Brain microvascular endothelial cell (primary cell): ENCODE measurements around the gene FABP2.
"Not testable (repeated sequence)": the region's sequence is repeated elsewhere in the genome, so short reads cannot be mapped to it uniquely, and the experiment has no call there.

Source experiments
- DNase-seq: peaks from one replicate; pipeline ENCODE4 v3.0.0-alpha.2; 2020
- H3K27ac ChIP-seq: fragments of 250-450 bp; sonication (Bioruptor Pico); 2 replicates; pipeline ENCODE4 v1.5.1; 2020; ENCODE audit warnings: mild to moderate bottlenecking, moderate library complexity
- H3K27me3 ChIP-seq: fragments of 250-450 bp; sonication (Bioruptor Pico); replicated peaks from 2 replicates; pipeline ENCODE4 v1.5.1; 2020; ENCODE audit warnings: mild to moderate bottlenecking
- H3K36me3 ChIP-seq: fragments of 250-450 bp; sonication (Bioruptor Pico); replicated peaks from 2 replicates; pipeline ENCODE4 v1.5.1; 2020; ENCODE audit warnings: mild to moderate bottlenecking
- H3K4me3 ChIP-seq: 2 replicates; pipeline ENCODE4 v1.5.1; 2011; ENCODE audit warnings: low read depth, mild to moderate bottlenecking, control low read depth, low read length, moderate library complexity
- CTCF ChIP-seq: IDR thresholded peaks from 2 replicates; pipeline ENCODE4 v1.5.1; 2011; ENCODE audit warnings: low read depth, mild to moderate bottlenecking, moderate library complexity, low read length, control low read depth, inconsistent platforms; ENCODE audit errors: missing control alignments
- in situ Hi-C: cut with HindIII; loops from 2 replicates; pipeline ENCODE4 v1.10.0; 2017; ENCODE audit warnings: low sequenced_read_pairs, low pct_ligation_motif_present

Gene FABP2

DNA sequence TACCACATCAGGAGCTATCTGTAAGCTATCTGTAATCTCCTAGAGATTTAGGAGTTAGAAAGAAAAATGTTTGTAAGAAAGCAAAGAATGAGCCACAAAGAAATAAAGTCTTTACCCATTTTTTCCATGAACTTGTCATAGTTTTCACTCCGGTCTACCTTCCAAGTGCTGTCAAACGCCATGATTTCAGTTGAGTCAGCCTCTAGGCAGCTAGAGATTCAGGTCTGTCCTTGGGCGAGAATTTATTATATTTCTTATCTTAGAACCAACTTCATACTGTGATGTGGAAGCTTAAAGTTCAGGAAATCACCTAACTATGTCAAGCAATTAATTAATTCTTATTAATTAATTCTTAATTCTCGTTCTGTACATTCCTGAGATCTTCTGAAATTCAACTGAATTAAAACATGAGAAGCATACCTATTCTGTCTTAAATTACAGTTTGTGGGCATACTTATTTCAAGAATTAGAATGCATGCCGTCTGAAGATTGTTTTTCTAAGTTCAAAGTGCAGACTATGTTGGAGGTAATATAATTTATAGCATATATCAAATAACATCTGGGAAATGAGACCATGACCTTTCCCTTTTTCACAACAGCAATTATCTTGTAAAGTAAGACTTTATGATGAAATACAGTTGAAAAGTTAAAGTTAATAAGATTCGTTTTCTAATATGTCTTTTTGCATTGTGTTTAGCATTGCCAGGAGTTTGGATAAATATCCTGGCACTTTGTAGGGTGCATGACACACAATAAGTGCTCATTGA, at the start of gene FABP2:
Gene FABP2, minus strand, starts transcription at position 218 of the 767 bp plus-strand sequence. Its CDS starts 36 bp downstream, at position 182.
- in situ Hi-C loops, result no loop called here
- DNase-seq, result no peak
- Histone ChIP-seq H3K4me3 (no peak within 1 kb of the TSS), H3K27me3 (no peaks in the 10 kb centered on the region), H3K36me3 (no peaks in the 10 kb centered on the region), H3K27ac (no peak within 1 kb of the TSS)
- no peak for TF ChIP-seq CTCF

DNA sequence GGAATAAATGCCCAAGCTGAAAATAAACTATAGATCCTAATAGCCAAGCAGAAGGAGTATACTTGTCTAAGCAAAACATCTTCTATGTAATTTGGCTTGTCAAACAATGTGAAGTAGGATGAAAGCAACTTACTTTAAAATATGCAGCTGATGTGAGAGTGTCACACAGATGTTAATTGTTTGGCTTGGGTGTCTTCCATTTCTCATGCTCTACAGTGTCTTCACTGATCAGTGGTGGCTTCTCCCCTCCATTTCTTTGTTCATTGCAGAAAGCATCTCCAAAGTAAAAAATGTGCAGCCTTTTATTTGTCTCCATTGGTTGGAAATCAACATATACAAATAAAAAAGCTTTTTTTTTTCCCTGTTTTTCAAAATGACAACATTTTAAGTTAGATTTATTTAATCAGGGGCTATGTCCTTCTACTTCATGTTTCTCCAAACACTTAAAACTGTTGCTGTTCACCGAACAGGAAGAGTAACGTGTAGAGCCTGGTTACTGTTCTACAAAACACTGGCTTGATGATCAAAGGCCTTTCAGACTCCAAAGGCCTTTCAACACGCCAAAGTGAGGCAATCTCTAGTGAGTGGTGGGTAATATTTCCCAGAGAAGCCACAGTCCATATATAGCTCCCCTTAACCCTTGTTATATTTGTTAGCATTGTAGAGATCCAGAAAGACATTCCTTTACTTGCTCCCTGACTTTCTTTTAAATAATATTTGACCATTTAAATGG, 49.2 kb upstream of the FABP2 start:
- H3K27me3 ChIP-seq, H3K4me3 ChIP-seq, DNase-seq, H3K36me3 ChIP-seq, H3K27ac ChIP-seq, in situ Hi-C loops: not testable (repeated sequence)

- H3K4me3 ChIP-seq, H3K27me3 ChIP-seq, in situ Hi-C loops, H3K27ac ChIP-seq, H3K36me3 ChIP-seq: not testable (repeated sequence)
- DNase-seq, result peak; percentile 56
Measured at GRCh38 chr4:119370392-119370791, 48.5 kb upstream of the FABP2 start.

DNA sequence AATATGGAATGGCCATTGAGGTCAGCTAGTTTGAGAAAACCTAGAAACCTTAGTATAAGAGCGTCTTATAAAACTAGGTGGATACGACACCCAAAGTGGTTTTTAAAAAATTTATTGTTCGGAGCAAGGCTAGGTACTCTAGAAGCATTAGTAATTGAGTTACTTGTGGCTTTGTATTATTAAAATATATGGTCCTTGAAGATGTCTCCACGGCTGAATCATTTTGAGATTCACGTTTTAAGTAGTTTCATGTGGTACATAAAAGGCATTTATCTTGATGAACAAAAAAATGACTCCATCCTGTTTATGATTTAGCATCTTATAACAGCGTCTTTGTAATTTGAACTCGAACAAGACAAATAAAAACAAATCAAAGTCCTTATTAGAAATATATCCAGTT, 44.9 kb upstream of the FABP2 start:
- H3K27me3 ChIP-seq, in situ Hi-C loops, DNase-seq, H3K36me3 ChIP-seq, H3K4me3 ChIP-seq, H3K27ac ChIP-seq: not testable (repeated sequence)

DNA sequence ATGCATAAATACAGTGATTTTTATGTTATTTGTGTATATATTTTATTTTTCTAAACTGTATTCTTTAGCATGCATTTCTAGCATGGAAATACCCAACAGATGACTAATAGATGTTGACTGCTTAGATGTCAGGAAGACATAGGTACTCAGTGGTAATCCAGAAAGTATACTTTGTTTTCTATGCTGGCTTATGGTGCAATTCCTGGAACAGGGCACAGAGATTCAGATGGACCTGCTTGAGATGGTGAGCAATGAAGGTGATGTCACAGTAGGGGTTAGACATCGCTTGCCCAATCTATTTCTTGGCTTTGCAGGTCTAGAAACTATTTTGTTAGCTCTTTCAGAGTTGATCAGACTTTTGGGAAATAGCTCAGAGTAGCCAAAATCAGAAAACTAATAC, 42.3 kb upstream of the FABP2 start:
- H3K4me3 ChIP-seq, H3K27ac ChIP-seq, H3K27me3 ChIP-seq, DNase-seq, in situ Hi-C loops, H3K36me3 ChIP-seq: not testable (repeated sequence)

DNA sequence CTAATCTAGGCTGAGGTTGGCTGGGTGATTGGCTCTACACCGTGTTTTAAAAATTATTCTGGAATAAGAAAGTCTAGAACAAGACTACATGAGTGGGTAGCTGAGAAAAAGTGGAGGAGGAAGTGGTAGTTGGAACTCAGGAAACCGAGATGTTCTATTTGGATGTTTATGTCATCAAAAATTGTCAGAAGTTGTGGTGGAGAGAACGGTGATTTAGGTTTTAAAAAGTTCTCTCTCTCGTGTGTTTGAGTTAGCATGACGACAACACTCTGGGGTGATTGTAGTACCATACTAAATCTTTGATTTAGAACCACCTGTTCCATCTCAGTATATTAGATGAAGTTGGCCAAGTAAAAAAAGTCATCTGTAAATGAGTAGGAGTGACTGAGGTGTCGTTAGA, 41.4 kb upstream of the FABP2 start:
- H3K27ac ChIP-seq, H3K27me3 ChIP-seq, H3K4me3 ChIP-seq, H3K36me3 ChIP-seq, in situ Hi-C loops, DNase-seq: not testable (repeated sequence)

- H3K4me3 ChIP-seq, DNase-seq, in situ Hi-C loops, H3K27me3 ChIP-seq, H3K36me3 ChIP-seq, H3K27ac ChIP-seq: not testable (repeated sequence)
Measured at GRCh38 chr4:119362413-119362812, 40.5 kb upstream of the FABP2 start.

DNA sequence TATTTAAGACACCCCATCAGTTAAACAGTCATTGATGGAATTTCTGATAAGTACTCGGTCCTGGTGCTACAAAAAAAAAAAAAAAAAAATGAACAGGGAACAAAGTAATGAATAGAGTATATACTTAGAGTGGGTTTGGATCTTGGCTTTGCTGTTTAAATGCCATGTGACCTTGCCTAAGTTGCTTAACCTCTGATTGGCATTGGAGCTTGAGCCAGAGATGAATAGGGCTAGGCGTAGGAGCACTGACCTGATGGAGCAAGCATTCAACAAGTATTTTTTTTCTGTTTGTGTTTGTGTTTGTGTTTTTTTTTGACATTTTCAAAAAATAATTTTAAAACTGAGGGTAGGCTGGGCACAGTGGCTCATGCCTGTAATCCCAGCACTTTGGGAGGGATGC, 37.9 kb upstream of the FABP2 start:
- H3K36me3 ChIP-seq, H3K27me3 ChIP-seq, in situ Hi-C loops, H3K27ac ChIP-seq, DNase-seq, H3K4me3 ChIP-seq: not testable (repeated sequence)

GRCh38 chr4:119356796-119357195, 34.9 kb upstream of the FABP2 start:
- H3K36me3 ChIP-seq, H3K27me3 ChIP-seq, in situ Hi-C loops, H3K4me3 ChIP-seq, H3K27ac ChIP-seq: not testable (repeated sequence)
- peak; percentile 16 for DNase-seq

GRCh38 chr4:119356041-119356440, 34.1 kb upstream of the FABP2 start:
- H3K27ac ChIP-seq, in situ Hi-C loops, H3K27me3 ChIP-seq, H3K36me3 ChIP-seq, H3K4me3 ChIP-seq: not testable (repeated sequence)
- DNase-seq, result peak; percentile 38

DNA sequence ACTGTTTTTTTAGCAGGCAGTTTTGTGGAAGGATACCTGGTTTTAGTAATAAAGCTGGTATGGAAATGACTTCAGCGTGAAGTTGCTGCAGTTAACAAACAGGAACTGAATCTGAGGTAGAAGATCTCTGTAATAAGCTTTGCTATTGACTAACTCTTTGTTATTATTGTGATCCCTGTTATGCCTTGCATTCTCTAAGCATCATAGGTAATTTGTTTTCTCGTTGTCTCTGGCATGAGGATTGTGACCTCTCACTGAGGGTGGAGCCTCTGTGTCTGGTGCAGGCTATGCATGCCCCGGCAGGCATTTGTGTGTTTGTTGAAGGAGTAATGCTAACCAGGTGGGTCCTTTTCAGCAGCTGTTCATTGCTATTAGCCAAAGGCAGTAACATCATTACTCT, 31.4 kb upstream of the FABP2 start:
- in situ Hi-C loops, H3K4me3 ChIP-seq, H3K27ac ChIP-seq, H3K36me3 ChIP-seq, DNase-seq, H3K27me3 ChIP-seq: not testable (repeated sequence)

DNA sequence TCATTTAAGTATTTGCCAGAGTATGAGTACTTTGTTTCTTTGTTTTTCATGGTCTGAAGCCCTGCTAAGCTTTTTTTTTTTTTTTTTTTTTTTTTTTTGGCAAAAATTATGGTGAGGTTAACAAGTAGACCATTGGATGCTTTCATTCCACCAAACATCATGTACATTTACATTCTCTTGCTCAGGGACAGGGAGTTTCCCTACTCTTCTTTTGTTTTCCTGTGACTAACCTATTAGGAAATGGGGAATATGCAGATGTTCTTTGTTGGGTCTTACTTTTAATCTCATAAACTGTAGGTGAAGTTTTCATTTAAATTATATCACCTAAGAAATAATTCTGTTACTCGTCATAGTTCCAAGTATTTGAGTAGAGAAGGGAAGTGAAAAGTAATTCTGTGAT, 26.2 kb upstream of the FABP2 start:
- in situ Hi-C loops, result not testable (repeated sequence)

DNA sequence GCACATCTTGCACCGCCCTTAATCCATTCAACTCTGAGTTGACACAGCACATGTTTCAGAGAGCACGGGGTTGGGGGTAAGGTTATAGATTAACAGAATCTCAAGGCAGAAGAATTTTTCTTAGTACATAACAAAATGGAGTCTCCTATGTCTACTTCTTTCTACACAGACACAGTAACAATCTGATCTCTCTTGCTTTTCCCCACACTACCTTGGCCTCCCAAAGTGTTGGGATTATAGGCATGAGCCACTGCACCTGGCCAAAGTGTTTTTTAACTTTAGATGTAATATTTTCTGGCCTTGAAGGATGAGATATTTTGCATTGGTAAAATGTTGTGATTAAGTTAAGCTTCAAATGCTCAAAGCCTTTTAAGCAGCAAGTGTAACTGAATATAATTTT, 21.4 kb upstream of the FABP2 start:
- H3K36me3 ChIP-seq, H3K27me3 ChIP-seq, H3K4me3 ChIP-seq, H3K27ac ChIP-seq, in situ Hi-C loops, DNase-seq: not testable (repeated sequence)

More for the DNA sequence above, 26.2 kb upstream of the FABP2 start:
- H3K36me3 ChIP-seq, H3K4me3 ChIP-seq, DNase-seq, H3K27ac ChIP-seq, H3K27me3 ChIP-seq: not testable (repeated sequence)

DNA sequence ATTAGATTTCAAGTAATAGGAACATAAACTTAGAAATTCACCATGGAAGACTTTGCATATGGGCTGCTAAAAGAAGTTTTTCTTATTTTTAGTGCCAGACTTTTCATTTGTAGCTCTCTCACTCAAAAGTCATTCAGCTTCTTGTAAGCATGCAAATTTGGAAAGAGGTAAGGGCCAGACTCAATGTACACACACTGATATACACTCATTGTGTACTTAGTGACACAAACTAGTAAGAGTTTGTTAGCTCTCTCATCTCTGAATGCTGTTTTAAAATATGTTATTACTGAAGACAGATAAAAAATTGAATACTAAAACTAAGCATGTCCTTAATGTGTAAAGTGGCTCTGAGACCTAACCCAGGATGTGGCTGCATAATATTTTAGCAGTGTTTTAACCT, 18.0 kb upstream of the FABP2 start:
- H3K27ac ChIP-seq, DNase-seq, in situ Hi-C loops, H3K36me3 ChIP-seq, H3K4me3 ChIP-seq, H3K27me3 ChIP-seq: not testable (repeated sequence)
